ENCODE data around the gene CIAO2A. TPM values are rescaled to one million over a fixed set of nuclear protein-coding genes. Genes with fewer than 3 reads are reported as not detected.

Gene CIAO2A
- total RNA-seq, 4 donors from 2014 or later: 40.3 to 162 (median 55.5) TPM

- no peak for TF ChIP-seq CTCF (IDR thresholded peaks at IDR 0.05; ENCODE audit: low read depth)
Measured at GRCh38 chr15:64066451-64066850, 27.2 kb downstream of the CIAO2A start.

- TF ChIP-seq CTCF (IDR thresholded peaks at IDR 0.05; ENCODE audit: low read depth): no peak
Measured at GRCh38 chr15:64060716-64061115, 32.9 kb downstream of the CIAO2A start.

GRCh38 chr15:64058279-64058678, 35.4 kb downstream of the CIAO2A start:
- TF ChIP-seq CTCF (IDR thresholded peaks at IDR 0.05; ENCODE audit: low read depth): no peak

GRCh38 chr15:64052925-64053491, 40.6 kb downstream of the CIAO2A start:
- no peak for TF ChIP-seq CTCF (IDR thresholded peaks at IDR 0.05; ENCODE audit: low read depth)

- TF ChIP-seq CTCF (IDR thresholded peaks at IDR 0.05; ENCODE audit: low read depth): no peak
Measured at GRCh38 chr15:64051407-64052259, 42.0 kb downstream of the CIAO2A start.

GRCh38 chr15:64051093-64051402, 42.6 kb downstream of the CIAO2A start:
- no peak for TF ChIP-seq CTCF (IDR thresholded peaks at IDR 0.05; ENCODE audit: low read depth)

GRCh38 chr15:64050281-64051092, 43.2 kb downstream of the CIAO2A start:
- TF ChIP-seq CTCF (IDR thresholded peaks at IDR 0.05; ENCODE audit: low read depth): no peak

Data from subcutaneous adipose tissue (tissue), 4 donors.